K562 treated with DMSO at 1 percent for 24 hours (cell line): ENCODE measurements around the gene MUC6. TPM values are rescaled to one million over a fixed set of nuclear protein-coding genes. Genes with fewer than 3 reads are reported as not detected.

Experiments
- total RNA-seq: library from RNA; unstranded; fragments of 300-600 nt; gene quantifications from 2 replicates; pipeline ENCODE4 v1.2.3, GENCODE V29; 2022; ENCODE audit warnings: low read depth; ENCODE audit not compliant: insufficient read depth

Gene MUC6, protein sequence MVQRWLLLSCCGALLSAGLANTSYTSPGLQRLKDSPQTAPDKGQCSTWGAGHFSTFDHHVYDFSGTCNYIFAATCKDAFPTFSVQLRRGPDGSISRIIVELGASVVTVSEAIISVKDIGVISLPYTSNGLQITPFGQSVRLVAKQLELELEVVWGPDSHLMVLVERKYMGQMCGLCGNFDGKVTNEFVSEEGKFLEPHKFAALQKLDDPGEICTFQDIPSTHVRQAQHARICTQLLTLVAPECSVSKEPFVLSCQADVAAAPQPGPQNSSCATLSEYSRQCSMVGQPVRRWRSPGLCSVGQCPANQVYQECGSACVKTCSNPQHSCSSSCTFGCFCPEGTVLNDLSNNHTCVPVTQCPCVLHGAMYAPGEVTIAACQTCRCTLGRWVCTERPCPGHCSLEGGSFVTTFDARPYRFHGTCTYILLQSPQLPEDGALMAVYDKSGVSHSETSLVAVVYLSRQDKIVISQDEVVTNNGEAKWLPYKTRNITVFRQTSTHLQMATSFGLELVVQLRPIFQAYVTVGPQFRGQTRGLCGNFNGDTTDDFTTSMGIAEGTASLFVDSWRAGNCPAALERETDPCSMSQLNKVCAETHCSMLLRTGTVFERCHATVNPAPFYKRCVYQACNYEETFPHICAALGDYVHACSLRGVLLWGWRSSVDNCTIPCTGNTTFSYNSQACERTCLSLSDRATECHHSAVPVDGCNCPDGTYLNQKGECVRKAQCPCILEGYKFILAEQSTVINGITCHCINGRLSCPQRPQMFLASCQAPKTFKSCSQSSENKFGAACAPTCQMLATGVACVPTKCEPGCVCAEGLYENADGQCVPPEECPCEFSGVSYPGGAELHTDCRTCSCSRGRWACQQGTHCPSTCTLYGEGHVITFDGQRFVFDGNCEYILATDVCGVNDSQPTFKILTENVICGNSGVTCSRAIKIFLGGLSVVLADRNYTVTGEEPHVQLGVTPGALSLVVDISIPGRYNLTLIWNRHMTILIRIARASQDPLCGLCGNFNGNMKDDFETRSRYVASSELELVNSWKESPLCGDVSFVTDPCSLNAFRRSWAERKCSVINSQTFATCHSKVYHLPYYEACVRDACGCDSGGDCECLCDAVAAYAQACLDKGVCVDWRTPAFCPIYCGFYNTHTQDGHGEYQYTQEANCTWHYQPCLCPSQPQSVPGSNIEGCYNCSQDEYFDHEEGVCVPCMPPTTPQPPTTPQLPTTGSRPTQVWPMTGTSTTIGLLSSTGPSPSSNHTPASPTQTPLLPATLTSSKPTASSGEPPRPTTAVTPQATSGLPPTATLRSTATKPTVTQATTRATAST (N-terminal part only)
- not detected in 2 replicates for total RNA-seq

DNA sequence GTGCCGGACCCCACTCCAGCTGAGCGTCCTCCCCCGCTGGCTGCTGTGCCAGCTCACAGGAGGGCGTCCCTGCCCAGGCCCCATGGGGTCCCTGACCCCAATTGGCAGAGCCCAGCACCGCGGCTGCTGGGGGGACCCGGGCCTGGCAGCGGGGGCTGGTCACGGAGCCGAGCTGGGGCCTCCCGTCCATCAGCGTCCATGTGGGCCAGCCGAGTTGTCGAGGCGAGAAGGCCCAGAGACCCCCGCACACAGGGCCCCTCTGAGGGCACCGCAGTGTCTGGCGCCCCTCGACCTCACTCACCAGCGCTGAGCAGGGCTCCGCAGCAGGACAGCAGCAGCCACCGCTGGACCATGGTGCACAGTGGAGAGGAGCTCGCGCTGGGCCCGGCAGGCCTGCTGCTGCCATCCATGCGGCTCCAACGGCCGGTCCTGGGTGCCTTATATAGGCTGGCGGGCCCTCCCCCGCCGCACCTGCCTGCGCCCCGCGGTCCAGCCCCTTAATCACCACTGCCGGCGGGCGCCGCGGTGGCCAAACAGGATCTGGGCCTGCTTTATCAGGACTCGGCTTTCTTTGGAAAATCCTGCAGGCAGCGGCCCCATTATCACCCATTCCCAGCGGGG, at the start of gene MUC6:
Gene MUC6, minus strand, starts transcription at position 416 of the 621 bp plus-strand sequence. Its CDS starts 63 bp downstream, at position 353.

GRCh38 chr11:1074244-1075221, 38.0 kb upstream of the MUC6 start, which contains the start of gene MUC2:
TSS of gene MUC2 (plus strand) at chr11:1074874.

Other genes with a start within 250 kb of the MUC6 start
- gene CEND1, start 246.6 kb downstream of the MUC6 start, total RNA-seq: 1.6 TPM in 1 of 2 replicates, not detected in the other
- 35.7 and 42.0 TPM in 2 replicates for gene SLC25A22, start 238.4 kb downstream of the MUC6 start, total RNA-seq
- gene PIDD1, start 231.5 kb downstream of the MUC6 start, total RNA-seq: 29.6 and 32.0 TPM in 2 replicates
- 1,895 and 1,983 TPM in 2 replicates for gene RPLP2, start 226.8 kb downstream of the MUC6 start, total RNA-seq
- gene PNPLA2, start 217.8 kb downstream of the MUC6 start, total RNA-seq: 201 and 202 TPM in 2 replicates
- 35.3 and 36.8 TPM in 2 replicates for gene CRACR2B, start 208.8 kb downstream of the MUC6 start, total RNA-seq
- 198 and 203 TPM in 2 replicates for gene CD151, start 203.8 kb downstream of the MUC6 start, total RNA-seq
- 74.9 and 76.7 TPM in 2 replicates for gene POLR2L, start 194.2 kb downstream of the MUC6 start, total RNA-seq
- gene TSPAN4, start 193.9 kb downstream of the MUC6 start, total RNA-seq: 17.2 and 27.2 TPM in 2 replicates
- gene CHID1, start 125.9 kb downstream of the MUC6 start, total RNA-seq: 75.4 and 78.7 TPM in 2 replicates
- gene AP2A2, start 110.8 kb downstream of the MUC6 start, total RNA-seq: 49.4 and 51.6 TPM in 2 replicates
- not detected in 2 replicates for gene MUC2, start 38.2 kb upstream of the MUC6 start, total RNA-seq
- gene MUC5AC, start 121.2 kb upstream of the MUC6 start, total RNA-seq: not detected in 2 replicates
- gene MUC5B, start 186.3 kb upstream of the MUC6 start, total RNA-seq: not detected in 2 replicates